Measurements from ENCODE around the gene GFRA1.

GFRA1 gene

DNA sequence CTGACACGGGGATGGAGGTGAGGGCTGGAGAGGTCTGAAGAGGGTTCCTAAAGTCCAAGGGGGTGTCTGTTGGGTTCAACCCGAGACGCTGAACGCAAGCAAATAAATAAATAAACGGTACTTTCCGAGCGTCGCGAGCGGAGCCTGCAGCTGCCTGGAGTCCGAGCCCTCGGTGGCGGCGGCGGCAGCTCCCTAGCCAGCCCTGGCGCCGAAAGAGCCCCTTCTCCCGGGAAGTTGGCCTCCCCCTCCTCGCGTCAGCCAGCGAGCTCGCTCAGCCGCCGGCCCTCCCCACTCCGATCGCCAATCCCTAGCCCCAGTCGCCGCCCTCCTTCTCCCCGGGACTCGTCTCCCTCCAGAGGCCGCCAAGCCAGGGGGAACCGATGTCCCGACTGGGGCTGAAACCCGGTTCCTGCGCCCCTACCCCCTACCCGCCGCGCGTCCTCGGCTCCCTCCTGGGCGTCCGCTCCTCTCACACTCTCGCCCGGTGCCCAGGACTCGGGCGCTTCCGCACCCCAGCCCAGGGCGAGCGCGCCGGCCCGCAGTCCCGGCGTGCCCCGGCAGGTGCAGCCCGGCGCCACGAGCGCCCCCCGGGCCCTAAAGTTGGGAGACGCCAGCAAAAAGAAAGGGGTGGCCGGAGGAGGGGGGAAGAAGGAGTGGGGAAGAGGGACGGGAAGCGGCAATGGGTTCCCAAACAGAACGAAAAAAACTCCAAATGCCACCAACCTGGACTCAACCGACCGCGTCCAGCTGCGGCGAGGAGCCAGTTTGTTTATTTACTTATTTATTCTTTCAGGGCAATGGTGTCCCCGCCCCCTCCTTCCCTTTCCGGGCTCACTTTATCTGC, at the start of gene GFRA1:
Gene GFRA1 (minus strand): TSS at position 767 of the 844 bp plus-strand sequence. CDS start 1,177 bp downstream, outside the sequence.
- Histone ChIP-seq H3K4me3 (ENCODE audit: severe bottlenecking) (peak within 1 kb of the TSS; percentile 10), H3K4me1 (ENCODE audit: insufficient read depth, poor library complexity, severe bottlenecking) (no peaks in the 10 kb centered on the region), H3K27ac (ENCODE audit: poor library complexity, severe bottlenecking) (no peak within 1 kb of the TSS), H3K36me3 (ENCODE audit: low read depth) (no peaks in the 10 kb centered on the region), H3K27me3 (ENCODE audit: insufficient read depth, poor library complexity, severe bottlenecking) (peaks cover 85% of the 10 kb centered on the region), H3K9me3 (ENCODE audit: severe bottlenecking) (no peaks in the 10 kb centered on the region)
- no peak for DNase-seq (ENCODE audit: low spot score)
- peak; percentile 47 for ATAC-seq (ENCODE audit: low read depth)
- TF ChIP-seq CTCF (IDR thresholded peaks at IDR 0.05; ENCODE audit: poor library complexity, severe bottlenecking): no peak

DNA sequence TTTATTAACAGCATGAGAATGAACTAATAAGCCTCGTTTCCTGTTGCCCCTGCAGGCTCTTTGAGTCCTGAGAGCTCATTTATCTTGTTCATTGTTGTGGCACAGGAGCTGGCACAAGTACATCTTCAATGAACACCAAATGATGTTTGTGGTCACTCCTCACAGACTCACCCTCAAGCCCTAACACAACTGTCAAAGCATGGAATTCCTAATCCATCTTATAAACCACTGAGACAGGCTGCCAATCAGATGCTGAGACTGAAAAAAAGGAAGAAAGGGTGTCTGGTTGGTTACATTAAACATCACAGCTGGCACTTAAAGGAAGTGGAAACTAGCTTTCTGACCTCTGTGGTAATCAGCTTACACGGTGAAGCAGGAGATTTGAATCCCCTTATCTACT, 43.5 kb upstream of the GFRA1 start:
- DNase-seq (ENCODE audit: low spot score): no peak
- H3K27ac ChIP-seq (ENCODE audit: poor library complexity, severe bottlenecking): no peak overlapping the region
- no peak overlapping the region for H3K4me3 ChIP-seq (ENCODE audit: severe bottlenecking)
- no peak for ATAC-seq (ENCODE audit: low read depth)
- TF ChIP-seq CTCF (IDR thresholded peaks at IDR 0.05; ENCODE audit: poor library complexity, severe bottlenecking): no peak
- no peaks in the 10 kb centered on the region for H3K36me3 ChIP-seq (ENCODE audit: low read depth)
- H3K9me3 ChIP-seq (ENCODE audit: severe bottlenecking): no peaks in the 10 kb centered on the region
- H3K4me1 ChIP-seq (ENCODE audit: insufficient read depth, poor library complexity, severe bottlenecking): no peaks in the 10 kb centered on the region
- H3K27me3 ChIP-seq (ENCODE audit: insufficient read depth, poor library complexity, severe bottlenecking): peaks cover 4% of the 10 kb centered on the region

DNA sequence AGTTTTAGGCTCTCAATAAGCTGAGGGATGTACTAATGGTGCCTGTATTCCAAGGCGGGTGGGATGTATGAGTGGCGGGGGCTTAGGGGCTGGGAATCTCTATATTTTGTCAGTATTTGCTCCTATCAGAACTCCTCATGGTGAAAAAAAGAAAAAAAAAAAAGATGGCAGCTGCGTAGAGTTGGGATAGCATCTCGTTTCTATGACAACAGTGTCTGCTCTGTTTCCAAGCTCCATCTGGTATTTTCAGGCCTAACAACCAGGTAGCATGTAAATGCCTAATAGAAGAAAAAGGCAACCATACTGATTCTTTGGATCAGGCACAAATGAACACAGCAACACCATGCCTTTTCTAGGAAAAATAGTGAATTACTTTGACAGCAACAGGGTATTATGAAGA, 39.5 kb upstream of the GFRA1 start:
- Histone ChIP-seq H3K4me1 (ENCODE audit: insufficient read depth, poor library complexity, severe bottlenecking) (no peaks in the 10 kb centered on the region), H3K36me3 (ENCODE audit: low read depth) (no peaks in the 10 kb centered on the region), H3K27ac (ENCODE audit: poor library complexity, severe bottlenecking) (no peak overlapping the region), H3K9me3 (ENCODE audit: severe bottlenecking) (no peaks in the 10 kb centered on the region), H3K4me3 (ENCODE audit: severe bottlenecking) (no peak overlapping the region), H3K27me3 (ENCODE audit: insufficient read depth, poor library complexity, severe bottlenecking) (peaks cover 2% of the 10 kb centered on the region)
- no peak for TF ChIP-seq CTCF (IDR thresholded peaks at IDR 0.05; ENCODE audit: poor library complexity, severe bottlenecking)
- no peak for DNase-seq (ENCODE audit: low spot score)
- no peak for ATAC-seq (ENCODE audit: low read depth)

DNA sequence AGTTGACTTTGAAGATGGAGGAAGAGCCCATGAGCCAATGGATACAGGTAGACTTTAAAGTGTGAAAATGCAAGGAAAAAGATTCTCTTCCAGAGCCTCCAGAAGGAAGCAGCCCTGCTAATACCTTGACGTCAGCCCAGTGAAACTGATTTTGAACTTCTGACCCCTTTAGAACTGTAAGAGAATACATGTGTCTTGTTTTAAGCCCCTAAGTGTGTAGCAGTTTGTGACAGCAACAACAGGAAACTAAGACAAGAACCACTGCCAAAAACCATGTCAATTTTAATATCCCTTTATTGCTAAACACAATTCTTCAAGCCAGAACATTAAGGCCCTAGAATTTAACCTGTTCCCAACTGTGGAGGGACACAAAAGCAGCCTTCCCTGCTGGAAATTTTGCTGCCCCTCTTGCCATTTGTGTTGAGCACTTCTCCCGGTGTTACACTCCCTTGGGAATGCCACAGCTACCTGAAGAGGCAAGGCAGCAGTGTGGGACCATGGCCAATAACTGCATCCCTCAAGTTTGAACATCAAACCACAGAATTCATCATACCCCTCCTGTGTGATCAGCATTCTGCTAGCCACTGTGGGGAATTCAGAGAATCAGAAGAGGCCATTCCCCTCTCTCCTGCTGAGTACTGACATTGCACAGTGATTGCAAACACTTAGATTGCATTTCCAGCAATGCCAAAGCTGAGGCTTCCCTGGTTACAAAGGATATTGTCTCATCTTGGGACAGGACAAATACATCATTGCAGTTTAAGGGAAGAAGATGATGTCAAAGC, 38.9 kb upstream of the GFRA1 start:
- H3K27me3 ChIP-seq (ENCODE audit: insufficient read depth, poor library complexity, severe bottlenecking): no peaks in the 10 kb centered on the region
- H3K4me3 ChIP-seq (ENCODE audit: severe bottlenecking): no peak overlapping the region
- H3K27ac ChIP-seq (ENCODE audit: poor library complexity, severe bottlenecking): no peak overlapping the region
- H3K4me1 ChIP-seq (ENCODE audit: insufficient read depth, poor library complexity, severe bottlenecking): no peaks in the 10 kb centered on the region
- H3K36me3 ChIP-seq (ENCODE audit: low read depth): no peaks in the 10 kb centered on the region
- no peak for TF ChIP-seq CTCF (IDR thresholded peaks at IDR 0.05; ENCODE audit: poor library complexity, severe bottlenecking)
- DNase-seq (ENCODE audit: low spot score) (no peak), ATAC-seq (ENCODE audit: low read depth) (no peak)
- no peaks in the 10 kb centered on the region for H3K9me3 ChIP-seq (ENCODE audit: severe bottlenecking)
